Activated naive CD8-positive, alpha-beta T cell treated with anti-CD3 and anti-CD28 coated beads, Interleukin-2, amount 50 U/mL, for 16 hours (primary cell): Measurements from ENCODE around the gene NRAP.

ENCODE experiments used
- DNase-seq: peaks from one replicate; pipeline ENCODE4 v3.0.0-alpha.2; 2020; ENCODE audit warnings: low read depth, low spot score

NRAP gene

GRCh38 chr10:113610631-113611601 is 52.9 kb downstream of the NRAP start:
- DNase-seq = no peak

GRCh38 chr10:113609704-113610108 is 54.1 kb downstream of the NRAP start:
- no peak for DNase-seq

DNA sequence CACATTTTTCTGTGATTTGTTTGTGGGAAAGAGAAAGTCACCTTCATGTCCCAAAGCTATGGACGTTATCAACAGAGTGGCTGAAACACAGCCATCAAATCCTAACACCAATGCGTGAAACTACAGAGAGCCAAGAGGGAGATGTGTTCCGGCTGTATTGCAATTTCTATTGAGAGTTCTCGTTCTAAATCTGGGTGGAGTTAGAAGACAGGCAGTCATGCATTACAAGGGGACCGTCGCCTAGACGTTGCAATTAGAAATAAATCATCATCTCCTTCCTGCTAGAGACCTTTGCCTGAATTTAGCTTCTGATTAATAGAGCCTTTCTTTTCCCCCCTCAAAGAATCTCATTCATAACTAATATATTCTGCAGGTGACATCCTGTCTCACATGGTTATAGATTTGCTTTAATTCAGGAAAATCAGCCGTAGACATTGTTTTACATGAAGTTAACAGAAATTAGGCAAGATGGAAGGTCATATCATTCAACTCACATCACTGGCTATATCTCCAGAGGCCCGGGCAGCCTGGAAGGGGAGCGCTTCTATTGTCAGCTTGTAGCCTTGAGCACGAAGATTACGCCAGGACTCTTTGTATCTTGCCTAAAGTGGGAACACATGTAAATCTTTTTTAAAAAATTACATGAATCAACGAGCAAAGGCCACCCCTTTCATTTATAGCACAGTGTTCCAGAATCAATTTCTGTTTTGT is 58.4 kb downstream of the NRAP start:
- no peak for DNase-seq

DNA sequence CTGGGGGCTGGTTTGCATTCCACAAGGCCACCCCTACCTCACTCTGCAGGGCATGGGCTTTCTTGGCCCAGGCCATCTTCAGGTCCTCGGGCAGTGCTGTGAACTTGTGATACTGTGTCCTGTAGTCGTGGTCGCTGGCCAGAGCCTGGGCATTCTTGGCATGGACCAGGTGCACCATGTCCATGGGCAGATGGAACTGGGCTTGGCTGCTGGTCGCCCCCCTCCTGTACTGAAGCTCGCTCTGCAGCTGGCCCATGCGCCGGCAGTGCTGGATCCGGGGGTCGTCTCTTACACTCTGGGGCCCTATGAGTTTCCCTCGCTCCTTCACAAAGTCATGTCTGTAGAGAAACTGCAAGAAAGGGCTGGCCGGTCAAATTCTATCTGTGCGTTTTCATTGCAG is 59.3 kb downstream of the NRAP start:
- no peak for DNase-seq

GRCh38 chr10:113603057-113603777 is 60.6 kb downstream of the NRAP start:
- no peak for DNase-seq

DNA sequence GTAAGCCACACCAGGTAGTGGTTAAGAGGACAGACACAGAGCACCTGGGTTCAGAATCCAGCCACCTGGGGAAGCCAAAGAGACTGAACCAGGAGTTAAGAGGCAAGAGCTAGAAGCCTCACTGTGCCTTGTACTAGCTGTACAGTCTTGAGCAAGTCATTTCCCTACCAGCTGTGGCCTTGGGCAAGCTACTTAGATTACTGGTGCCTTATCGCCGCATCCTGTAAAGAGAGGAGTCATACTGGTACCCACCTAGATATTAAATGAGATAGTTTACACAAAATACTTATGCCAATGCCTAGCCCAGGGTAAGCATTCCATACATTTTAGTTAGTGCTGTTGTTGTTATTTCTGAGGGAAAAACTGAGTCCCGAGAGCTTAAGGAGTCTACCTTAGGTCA is 63.3 kb downstream of the NRAP start:
- DNase-seq = no peak

GRCh38 chr10:113594652-113595051 is 69.2 kb downstream of the NRAP start:
- no peak for DNase-seq

DNA sequence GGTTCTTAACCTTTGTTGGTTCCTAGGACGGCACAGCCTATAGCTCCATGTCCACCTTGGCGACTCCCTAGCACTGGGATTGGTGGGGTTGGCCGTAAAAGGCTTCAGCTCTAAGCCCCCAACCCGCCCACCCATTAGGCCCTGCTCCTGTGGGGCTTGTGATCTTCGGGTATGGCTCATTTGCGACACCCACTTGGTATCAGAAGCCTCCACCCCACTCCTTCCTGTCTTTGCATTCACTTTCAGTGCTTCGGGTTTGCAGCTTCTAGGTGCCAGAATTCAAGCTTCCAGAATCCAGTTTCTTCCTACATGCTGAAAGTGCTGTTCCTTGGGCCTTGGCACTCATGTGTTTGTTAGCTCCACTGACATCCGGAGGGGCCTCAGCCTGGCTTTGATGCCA is 71.5 kb downstream of the NRAP start:
- no peak for DNase-seq

GRCh38 chr10:113590581-113590980 is 73.3 kb downstream of the NRAP start:
- no peak for DNase-seq

GRCh38 chr10:113589201-113589770 is 74.6 kb downstream of the NRAP start:
- DNase-seq = no peak

GRCh38 chr10:113585949-113586348 is 77.9 kb downstream of the NRAP start:
- no peak for DNase-seq

GRCh38 chr10:113583571-113583970 is 80.3 kb downstream of the NRAP start:
- DNase-seq = no peak

DNA sequence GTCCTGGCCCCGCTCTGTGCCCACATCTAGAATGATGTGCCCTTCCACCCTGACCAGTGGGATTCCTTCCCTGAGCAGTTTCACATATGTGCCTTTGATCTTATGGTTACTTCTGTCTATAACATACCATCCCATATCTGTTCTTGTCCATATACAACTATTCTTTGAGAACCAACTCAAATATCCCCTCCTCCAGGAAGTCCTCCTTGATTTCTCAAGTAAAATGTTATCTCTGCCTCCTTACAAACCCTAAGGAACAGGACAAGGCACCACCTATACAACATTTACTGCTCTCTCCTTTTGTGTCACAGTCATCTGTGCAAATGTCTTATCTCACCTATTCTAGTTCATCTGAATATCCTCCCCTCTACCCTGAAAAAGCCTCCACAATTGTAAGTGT is 82.7 kb downstream of the NRAP start:
- DNase-seq = no peak

DNA sequence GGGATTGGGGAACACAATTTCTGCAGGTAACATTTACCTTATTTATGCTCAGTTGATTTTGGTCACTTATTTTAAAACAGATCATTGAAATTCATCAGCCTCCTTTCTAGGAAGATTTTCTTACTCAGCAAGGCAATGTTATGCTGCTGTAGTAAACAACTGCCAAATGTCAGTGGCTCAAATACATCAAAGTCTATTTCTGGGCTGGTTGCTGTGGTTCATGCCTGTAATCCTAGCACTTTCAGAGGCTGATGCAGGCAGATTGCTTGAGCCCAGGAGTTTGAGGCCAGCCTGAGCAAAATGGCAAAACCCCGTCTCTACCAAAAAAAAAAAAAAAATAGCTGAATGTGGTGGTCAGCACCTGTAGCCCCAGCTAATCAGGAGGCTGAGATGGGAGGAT is 85.1 kb downstream of the NRAP start:
- no peak for DNase-seq

DNA sequence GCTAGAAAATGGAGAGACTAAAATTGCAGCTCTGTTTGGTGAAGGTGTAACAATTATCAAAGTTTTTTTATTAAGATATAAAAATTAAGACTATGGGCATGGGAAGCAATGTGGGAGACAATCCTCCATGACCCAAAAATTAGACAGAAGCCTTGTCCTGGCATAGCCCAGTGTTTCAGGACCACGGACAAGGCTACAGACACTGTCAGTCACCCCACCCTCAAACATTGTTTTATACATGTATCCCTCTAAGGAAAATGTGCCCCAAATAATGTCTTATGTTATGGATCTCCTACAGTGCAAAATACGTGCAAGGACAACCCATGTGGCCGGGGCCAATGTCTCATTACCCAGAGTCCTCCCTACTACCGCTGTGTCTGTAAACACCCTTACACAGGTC is 87.0 kb downstream of the NRAP start:
- DNase-seq = no peak

GRCh38 chr10:113573368-113573767 is 90.5 kb downstream of the NRAP start:
- no peak for DNase-seq

- no peak for DNase-seq
These were observed 91.1 kb downstream of the NRAP start for GRCh38 chr10:113572520-113573290.

- no peak for DNase-seq
These were observed 94.3 kb downstream of the NRAP start for GRCh38 chr10:113569576-113569975.

DNA sequence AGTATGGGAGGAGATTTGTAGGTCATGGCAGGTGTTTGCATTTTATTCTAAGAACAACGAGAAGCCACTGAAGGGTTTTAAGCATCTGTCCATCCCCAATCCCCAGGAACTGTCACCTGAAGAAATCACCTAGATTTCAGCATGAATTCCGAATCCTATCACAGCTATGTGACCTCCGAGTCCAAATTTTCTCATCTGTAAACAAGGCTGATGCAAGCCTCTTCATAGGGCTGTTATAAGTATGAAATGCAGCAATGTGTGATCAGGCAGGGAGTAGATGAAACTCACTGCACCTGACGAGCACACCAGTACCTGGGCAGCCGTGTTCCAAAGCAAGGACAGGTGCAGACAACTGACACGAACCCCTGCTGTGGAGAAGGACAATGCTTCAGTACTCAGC is 97.0 kb downstream of the NRAP start:
- DNase-seq = no peak

GRCh38 chr10:113565364-113565763 is 98.5 kb downstream of the NRAP start:
- DNase-seq = no peak
